Suprapubic skin (tissue), 4 donors: ENCODE data around the gene RTN4R. TPM values are rescaled to one million over a fixed set of nuclear protein-coding genes. Genes with fewer than 3 reads are reported as not detected.
"Not testable (repeated sequence)": the region's sequence is repeated elsewhere in the genome, so short reads cannot be mapped to it uniquely, and the experiment has no call there.

Experiments used
- DNase-seq, 2 donors: peaks; one replicate each; pipeline ENCODE4 v3.0.0-alpha.2; 2019; ENCODE audit warnings: low spot score in 2 of 2
- H3K27ac ChIP-seq: fragments of 200-600 bp; sonication (generic); one replicate; pipeline ENCODE4 v1.5.1; 2019
- H3K27me3 ChIP-seq: fragments of 200-600 bp; sonication (generic); one replicate; pipeline ENCODE4 v1.5.1; 2019
- H3K36me3 ChIP-seq: fragments of 200-600 bp; sonication (generic); one replicate; pipeline ENCODE4 v1.5.1; 2019
- H3K4me1 ChIP-seq: fragments of 200-600 bp; sonication (generic); one replicate; pipeline ENCODE4 v1.5.1; 2019
- H3K4me3 ChIP-seq: fragments of 200-600 bp; sonication (generic); one replicate; pipeline ENCODE4 v1.5.1; 2019; ENCODE audit warnings: mild to moderate bottlenecking
- H3K9me3 ChIP-seq: fragments of 200-600 bp; sonication (generic); one replicate; pipeline ENCODE4 v1.5.1; 2019
- EP300 ChIP-seq: sonication (generic); formaldehyde crosslinking; IDR thresholded peaks from one replicate; pipeline ENCODE4 v1.6.1; 2017; ENCODE audit warnings: antibody characterized with exemption
- POLR2A ChIP-seq, 2 donors: fragments of 450-650 bp; IDR thresholded peaks; one replicate each; pipeline ENCODE4 v1.6.1; 2017; ENCODE audit warnings: antibody characterized with exemption in 2 of 2, mild to moderate bottlenecking in 2 of 2, moderate library complexity in 2 of 2
- POLR2AphosphoS5 ChIP-seq, 3 donors: sonication (generic); formaldehyde crosslinking; IDR thresholded peaks; one replicate each; pipeline ENCODE4 v1.6.1; 2017; ENCODE audit warnings: antibody characterized with exemption in 3 of 3
- WGBS: methylation state at CpG from one replicate; pipeline ENCODE4 v1.1.5; 2018; 5-methylcytosine and 5-hydroxymethylcytosine counted together
- total RNA-seq, 4 donors: library from RNA; depleted of rRNA; stranded (reverse); fragments of >200 nt; gene quantifications; one replicate each; pipeline ENCODE4 v1.1.0, GENCODE V29; 2016
- TF ChIP-seq, protein P1 (sequence below), 2 donors: fragments of 200-600 bp in 1 of 2; fragments of 450-650 bp in 1 of 2; sonication (generic) in 1 of 2; IDR thresholded peaks; one replicate each; pipeline ENCODE4 v1.5.1; 2016 to 2019; ENCODE audit warnings: antibody characterized with exemption in 2 of 2, mild to moderate bottlenecking in 1 of 2, moderate library complexity in 1 of 2

The RTN4R gene
- total RNA-seq, 4 donors from 2014 or later, result 5.0 to 12.2 (median 9.2) TPM

DNA sequence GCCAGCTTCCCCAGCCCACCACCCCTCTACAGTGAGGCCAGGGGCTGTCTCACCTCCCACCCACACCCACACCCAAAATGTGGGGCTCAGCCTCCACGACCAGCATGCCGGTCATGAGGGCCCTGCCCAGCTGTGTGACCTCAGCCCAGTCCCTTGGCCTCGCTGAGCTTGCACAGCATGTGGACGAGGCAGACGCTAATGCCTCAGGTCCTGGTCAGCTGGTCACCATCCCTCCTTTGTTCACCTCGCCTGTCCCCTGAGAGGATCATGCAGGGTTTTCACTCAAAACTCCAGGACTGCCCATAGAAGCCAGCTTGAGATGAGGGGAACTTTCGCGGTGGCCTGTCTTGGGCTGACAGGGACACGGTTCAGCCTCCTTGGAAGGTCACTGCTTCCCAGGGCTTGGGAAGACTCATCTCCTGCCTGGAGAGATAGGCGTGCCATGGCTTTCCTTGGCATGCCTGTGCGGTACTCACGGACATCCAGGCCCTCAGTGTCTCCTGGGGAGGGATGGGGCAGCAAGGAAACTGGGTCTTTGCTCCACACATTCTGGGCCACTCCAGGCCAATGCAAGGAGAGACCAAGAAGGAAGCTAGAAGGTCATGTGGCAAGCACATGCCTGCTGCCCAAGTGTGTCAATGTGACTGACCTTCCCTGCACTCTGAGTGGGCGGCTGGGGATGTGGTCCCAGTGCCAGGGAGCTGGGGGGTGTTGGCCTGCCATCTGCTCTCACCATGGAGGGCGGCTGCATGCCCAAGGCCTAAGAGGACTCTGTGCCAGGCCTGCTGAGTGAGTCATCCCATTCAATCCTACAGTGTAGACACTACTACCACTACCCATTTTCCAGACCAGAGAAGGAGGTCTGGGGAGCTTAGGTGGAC lies 3.2 kb upstream of the RTN4R start:
- WGBS, result 73% methylated on average over 4 of the region's 14 CpGs
- no peak for DNase-seq

DNA sequence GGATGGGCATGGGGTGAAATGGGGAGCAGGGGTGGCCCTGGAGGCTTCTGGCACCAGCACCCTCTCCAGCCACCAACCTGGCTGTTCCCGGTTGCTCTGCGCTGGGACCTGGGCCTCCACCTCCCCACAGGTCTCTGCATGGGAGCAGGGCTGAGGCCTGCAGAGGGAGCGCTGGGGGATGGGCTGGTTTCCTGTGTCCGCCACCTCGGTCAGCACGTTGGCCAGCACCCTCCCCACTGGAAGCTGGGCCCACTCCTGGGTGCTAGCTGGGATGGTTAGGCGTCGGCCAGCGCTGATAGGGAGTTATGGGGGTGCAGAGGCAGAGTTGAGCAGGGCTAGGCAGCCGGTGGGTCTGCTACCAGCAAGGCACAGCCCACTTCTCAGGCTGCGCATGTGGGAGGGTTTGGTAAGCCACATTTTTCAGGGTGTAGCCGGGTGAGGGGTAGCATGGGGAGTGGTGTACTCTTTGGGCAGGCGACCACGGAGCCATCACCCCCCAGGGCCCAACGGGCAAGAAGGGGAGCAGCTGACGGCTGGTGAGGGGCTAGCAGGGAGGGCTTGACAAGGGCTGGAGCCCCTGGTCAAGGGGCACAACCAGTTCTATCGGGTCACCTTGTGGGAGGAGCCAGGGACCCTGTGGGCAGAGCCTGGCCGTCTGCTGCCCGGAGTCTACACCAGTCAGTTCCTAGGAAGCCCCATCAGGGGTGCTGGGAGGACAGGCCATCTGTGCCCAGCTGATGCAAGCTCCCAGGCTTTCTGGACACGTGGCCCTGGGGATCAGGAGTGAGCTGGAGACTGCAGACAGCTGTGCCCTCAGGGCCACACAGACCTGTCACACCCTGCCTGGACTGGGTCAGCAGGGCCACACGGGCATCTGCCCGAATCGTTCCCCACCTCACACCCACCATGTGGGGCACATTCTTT lies 2.3 kb upstream of the RTN4R start:
- not testable (repeated sequence) for H3K36me3 ChIP-seq, H3K27ac ChIP-seq, H3K27me3 ChIP-seq, H3K4me3 ChIP-seq, H3K9me3 ChIP-seq, DNase-seq
- peaks cover 27% of the 10 kb centered on the region for H3K4me1 ChIP-seq
- 90% methylated on average over 2 of the region's 23 CpGs for WGBS

More for the DNA sequence above, 3.2 kb upstream of the RTN4R start:
- TF ChIP-seq, protein P1, sequence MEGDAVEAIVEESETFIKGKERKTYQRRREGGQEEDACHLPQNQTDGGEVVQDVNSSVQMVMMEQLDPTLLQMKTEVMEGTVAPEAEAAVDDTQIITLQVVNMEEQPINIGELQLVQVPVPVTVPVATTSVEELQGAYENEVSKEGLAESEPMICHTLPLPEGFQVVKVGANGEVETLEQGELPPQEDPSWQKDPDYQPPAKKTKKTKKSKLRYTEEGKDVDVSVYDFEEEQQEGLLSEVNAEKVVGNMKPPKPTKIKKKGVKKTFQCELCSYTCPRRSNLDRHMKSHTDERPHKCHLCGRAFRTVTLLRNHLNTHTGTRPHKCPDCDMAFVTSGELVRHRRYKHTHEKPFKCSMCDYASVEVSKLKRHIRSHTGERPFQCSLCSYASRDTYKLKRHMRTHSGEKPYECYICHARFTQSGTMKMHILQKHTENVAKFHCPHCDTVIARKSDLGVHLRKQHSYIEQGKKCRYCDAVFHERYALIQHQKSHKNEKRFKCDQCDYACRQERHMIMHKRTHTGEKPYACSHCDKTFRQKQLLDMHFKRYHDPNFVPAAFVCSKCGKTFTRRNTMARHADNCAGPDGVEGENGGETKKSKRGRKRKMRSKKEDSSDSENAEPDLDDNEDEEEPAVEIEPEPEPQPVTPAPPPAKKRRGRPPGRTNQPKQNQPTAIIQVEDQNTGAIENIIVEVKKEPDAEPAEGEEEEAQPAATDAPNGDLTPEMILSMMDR (IDR thresholded peaks at IDR 0.05), result no peak
- no peak for TF ChIP-seq POLR2AphosphoS5 (IDR thresholded peaks at IDR 0.05)
- no peak for TF ChIP-seq POLR2A (IDR thresholded peaks at IDR 0.05)
- TF ChIP-seq EP300, result no peak
- Histone ChIP-seq H3K27ac (no peak overlapping the region), H3K4me1 (peaks cover 27% of the 10 kb centered on the region), H3K27me3 (no peaks in the 10 kb centered on the region), H3K4me3 (no peak overlapping the region), H3K9me3 (no peaks in the 10 kb centered on the region), H3K36me3 (no peaks in the 10 kb centered on the region)

DNA sequence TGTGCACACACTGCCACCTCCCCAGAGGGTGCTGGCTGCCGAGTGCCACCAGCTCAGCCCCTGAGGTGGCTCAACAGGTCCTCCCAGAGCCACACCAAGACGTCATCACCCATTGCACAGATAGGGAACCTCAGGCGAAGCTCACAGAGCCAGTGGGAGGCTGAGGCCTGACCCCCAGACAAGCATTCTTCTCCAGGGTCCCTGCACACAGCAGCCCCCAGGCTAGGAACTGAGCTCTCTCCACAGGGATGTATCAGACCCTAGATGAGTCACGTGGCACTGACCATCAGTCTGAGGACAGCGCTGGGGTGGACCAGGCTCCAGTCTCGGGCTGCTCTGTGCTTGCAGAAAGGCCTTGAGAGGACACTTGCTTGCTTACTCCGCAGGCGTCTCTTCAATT lies 1.6 kb upstream of the RTN4R start:
- peaks cover 27% of the 10 kb centered on the region for H3K4me1 ChIP-seq
- not testable (repeated sequence) for H3K27me3 ChIP-seq, H3K27ac ChIP-seq, H3K36me3 ChIP-seq, H3K9me3 ChIP-seq, DNase-seq, H3K4me3 ChIP-seq
- WGBS, result 100% methylated on average over 2 of the region's 8 CpGs

DNA sequence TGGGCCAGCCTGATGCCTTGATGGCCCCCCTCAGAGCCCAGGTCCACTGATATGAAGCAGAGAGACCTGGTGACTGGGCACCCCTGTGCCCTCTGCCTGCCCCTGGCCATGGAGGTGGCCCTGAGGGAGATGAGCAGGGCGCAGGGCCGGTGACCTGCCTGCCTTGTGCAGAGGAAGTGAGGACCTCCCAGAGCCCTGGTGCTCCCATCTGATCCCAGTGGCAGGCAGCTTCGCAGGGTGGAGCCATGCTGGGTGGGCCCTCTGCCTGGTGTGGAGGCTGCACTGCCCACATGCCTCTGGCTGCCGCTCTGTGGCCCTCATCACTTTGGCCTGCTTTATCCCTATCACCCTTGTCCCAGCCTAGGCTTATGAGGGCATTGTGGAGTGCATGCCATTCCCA lies 1.1 kb upstream of the RTN4R start:
- peaks cover 27% of the 10 kb centered on the region for H3K4me1 ChIP-seq
- not testable (repeated sequence) for H3K27ac ChIP-seq, H3K4me3 ChIP-seq, H3K9me3 ChIP-seq, H3K27me3 ChIP-seq, H3K36me3 ChIP-seq, DNase-seq
- no CpG with 5 or more reads among the region's 4 CpGs for WGBS

DNA sequence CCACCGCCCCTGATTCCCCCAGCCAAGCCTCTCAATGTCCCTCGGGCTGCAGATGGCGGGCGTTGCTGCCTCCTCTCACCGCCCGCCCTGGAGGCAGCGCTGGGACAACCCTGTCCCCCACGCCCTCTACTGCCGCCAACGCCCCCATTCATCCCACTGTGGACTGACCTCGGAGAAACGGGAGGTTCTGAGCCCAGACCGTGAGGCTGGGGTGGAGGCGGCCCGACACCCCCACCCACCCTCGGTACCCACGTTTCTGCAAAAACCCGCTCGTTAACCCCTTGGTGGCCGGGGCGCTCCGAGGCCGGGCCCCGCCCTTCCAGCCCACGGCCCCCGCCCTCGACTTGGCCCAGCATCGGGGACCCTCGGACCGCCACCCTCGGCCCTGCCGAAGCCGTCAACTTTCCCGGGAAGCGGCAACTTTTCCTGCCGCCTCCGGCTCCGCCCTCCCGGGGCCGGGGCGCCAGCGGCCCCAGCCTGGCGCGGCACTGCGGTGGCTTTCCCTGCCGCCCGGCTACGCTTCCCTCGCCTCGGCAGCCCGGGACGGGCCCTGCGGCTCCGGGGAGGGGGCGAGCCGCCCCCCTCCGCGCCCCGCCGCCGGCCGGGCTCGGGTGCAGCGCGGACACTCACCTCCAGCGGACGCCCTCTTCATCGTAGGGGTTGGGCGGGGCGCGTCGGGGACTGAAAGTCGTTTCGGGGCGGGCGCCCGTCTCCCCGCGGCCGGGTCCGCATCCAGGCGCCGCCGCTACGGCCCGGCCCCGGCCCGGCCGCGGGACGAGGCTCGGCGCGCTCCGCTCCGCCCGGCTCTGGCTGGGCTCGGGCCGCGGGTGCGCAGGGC lies 458 bp downstream of the RTN4R start:
- WGBS, result 0% methylated on average over 21 of the region's 101 CpGs
- H3K4me1 ChIP-seq, result peaks cover 19% of the 10 kb centered on the region
- no peaks in the 10 kb centered on the region for H3K27me3 ChIP-seq
- no peak for DNase-seq
- H3K4me3 ChIP-seq, result peak overlapping the region; percentile 69
- TF ChIP-seq, protein P1 (IDR thresholded peaks at IDR 0.05), result no peak
- TF ChIP-seq POLR2AphosphoS5 (IDR thresholded peaks at IDR 0.05), result no peak
- no peak for TF ChIP-seq EP300
- TF ChIP-seq POLR2A (IDR thresholded peaks at IDR 0.05), result no peak
- H3K9me3 ChIP-seq, result no peaks in the 10 kb centered on the region
- no peaks in the 10 kb centered on the region for H3K36me3 ChIP-seq
- H3K27ac ChIP-seq, result no peak overlapping the region

DNA sequence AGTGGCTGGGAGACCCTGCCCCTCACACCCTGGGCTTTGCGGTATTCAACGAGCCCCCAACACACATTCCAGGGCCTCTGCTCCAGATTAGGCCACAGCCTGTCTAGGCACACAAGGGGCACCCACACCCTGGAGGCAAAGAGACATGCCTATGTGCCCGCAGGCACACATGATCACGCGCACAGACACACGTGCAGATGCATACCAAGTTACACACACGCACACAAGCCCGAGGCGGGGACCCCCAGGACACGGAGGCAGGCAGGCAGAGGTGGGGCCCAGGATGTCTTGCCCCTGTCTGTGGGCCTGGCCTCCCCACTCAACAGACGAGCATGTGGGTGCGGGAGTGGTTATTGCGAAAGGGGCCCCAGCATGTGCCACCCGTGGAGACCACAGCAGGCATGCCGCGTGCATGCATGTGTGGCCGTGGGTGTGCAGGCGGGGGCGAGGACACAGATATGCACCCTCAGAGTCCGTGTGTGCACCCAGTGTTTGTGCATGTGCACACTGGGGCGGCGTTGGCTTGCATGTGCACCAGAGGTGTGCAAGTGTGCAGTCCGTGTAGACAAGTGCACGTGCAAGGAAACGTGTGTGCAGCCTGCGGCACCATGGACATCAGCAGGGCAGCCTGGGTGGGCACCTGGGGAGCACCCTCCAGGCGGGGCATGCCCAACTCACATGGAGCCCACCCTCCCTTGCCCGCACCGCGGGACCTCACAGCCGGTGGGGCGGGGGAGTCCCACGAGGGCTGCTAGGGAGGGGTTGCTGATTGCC lies 1.3 kb downstream of the RTN4R start:
- DNase-seq, H3K36me3 ChIP-seq, H3K9me3 ChIP-seq, H3K27ac ChIP-seq, H3K27me3 ChIP-seq: not testable (repeated sequence)
- H3K4me1 ChIP-seq, result peaks cover 19% of the 10 kb centered on the region
- H3K4me3 ChIP-seq, result peak overlapping the region; percentile 69
- WGBS, result 42% methylated on average over 7 of the region's 33 CpGs

DNA sequence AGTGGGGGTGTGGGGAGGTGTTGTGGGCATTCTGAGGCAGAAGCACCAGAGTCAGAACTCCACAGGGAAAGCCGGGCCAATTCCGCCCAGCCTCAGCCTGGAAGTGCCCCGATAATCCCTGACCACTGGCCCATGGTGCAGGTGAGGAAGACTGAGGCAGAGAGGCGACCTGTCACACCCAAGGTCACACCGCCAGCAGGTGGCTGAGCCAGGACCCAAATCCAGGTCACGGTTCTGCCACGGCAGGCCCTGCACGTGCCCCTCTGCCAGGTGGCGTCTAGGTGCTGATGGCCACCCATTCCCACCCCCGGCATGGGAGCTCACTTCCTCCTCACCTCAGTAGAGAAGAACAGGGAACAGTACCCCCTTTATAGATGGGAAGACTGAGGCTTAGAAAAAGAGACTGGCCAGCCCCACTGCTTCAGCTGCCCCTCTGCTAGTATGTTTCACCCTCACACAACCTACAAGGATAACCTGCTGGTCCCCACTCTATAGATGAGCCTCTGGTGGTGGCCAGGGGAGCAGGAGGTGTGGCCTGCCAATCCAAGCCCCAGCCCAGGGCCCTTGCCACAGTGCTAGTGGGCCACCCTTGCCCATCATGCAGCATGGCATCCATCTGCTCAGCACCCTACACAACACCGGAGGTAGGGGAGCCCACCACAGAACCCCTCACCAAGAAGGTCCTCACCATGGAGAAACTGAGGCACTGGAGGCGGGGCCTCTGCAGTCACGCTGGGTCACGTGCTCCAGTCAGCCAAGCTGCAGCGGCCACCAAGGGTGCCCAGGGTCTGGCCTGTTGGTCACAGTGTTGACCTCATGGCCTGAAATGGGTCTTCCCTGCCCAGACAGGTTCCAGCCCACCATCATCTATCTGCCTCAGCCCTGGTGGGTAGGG lies 2.1 kb downstream of the RTN4R start:
- not testable (repeated sequence) for H3K27ac ChIP-seq, H3K4me3 ChIP-seq, H3K27me3 ChIP-seq, H3K36me3 ChIP-seq, H3K9me3 ChIP-seq, DNase-seq
- H3K4me1 ChIP-seq, result peaks cover 19% of the 10 kb centered on the region
- WGBS, result 83% methylated on average over 10 of the region's 15 CpGs
